PFSK-1 (cell line): ENCODE results near the gene LENG9.

ENCODE experiments used
- FOXP2 ChIP-seq: optimal IDR thresholded peaks from 2 replicates; pipeline ENCODE3; 2011; ENCODE audit warnings: borderline replicate concordance, control low read depth, inconsistent platforms; ENCODE audit not compliant: insufficient read depth; ENCODE audit errors: extremely low read length, extremely low read depth
- POLR2AphosphoS5 ChIP-seq: IDR thresholded peaks from 2 replicates; pipeline ENCODE4 v1.6.1; 2012; ENCODE audit warnings: low read depth, mild to moderate bottlenecking, control low read depth, low read length, moderate library complexity
- REST ChIP-seq, 2 experiments: IDR thresholded peaks; 2 replicates each; pipeline versions ENCODE4 v1.6.1 to v1.8.0; 2011 to 2012; ENCODE audit warnings: low read depth in 2 of 2, low read length in 2 of 2, control low read depth in 1 of 2, inconsistent platforms in 1 of 2, mild to moderate bottlenecking in 1 of 2, moderate library complexity in 1 of 2; ENCODE audit not compliant: insufficient read depth in 1 of 2
- SIN3A ChIP-seq: IDR thresholded peaks from 2 replicates; pipeline ENCODE4 v1.6.1; 2012; ENCODE audit warnings: mild to moderate bottlenecking, low read length, moderate library complexity, borderline replicate concordance; ENCODE audit not compliant: insufficient read depth
- TAF1 ChIP-seq: IDR thresholded peaks from 2 replicates; pipeline ENCODE4 v1.6.1; 2012; ENCODE audit warnings: low read length, control low read depth, borderline replicate concordance; ENCODE audit not compliant: insufficient read depth

Gene LENG9

GRCh38 chr19:54461613-54462012 lies 2.0 kb downstream of the LENG9 start:
- TF ChIP-seq FOXP2 (no peak), REST (IDR thresholded peaks at IDR 0.05; ENCODE audit: insufficient read depth in 1 of 2, low read depth in 2 of 2, low read length in 2 of 2) (no peak), TAF1 (no peak), SIN3A (no peak), POLR2AphosphoS5 (no peak)

- TF ChIP-seq REST (IDR thresholded peaks at IDR 0.05; ENCODE audit: insufficient read depth in 1 of 2, low read depth in 2 of 2, low read length in 2 of 2) (no peak), TAF1 (no peak), POLR2AphosphoS5 (no peak; the same call in 1 of the 2 replicates), FOXP2 (no peak), SIN3A (no peak)
Measured at GRCh38 chr19:54461210-54461609, 2.4 kb downstream of the LENG9 start.

GRCh38 chr19:54460230-54461005 lies 3.2 kb downstream of the LENG9 start:
- TF ChIP-seq SIN3A (no peak), TAF1 (no peak), REST (IDR thresholded peaks at IDR 0.05; ENCODE audit: insufficient read depth in 1 of 2, low read depth in 2 of 2, low read length in 2 of 2) (no peak), POLR2AphosphoS5 (no peak; the same call in 1 of the 2 replicates), FOXP2 (no peak)

- TF ChIP-seq REST (IDR thresholded peaks at IDR 0.05; ENCODE audit: insufficient read depth in 1 of 2, low read depth in 2 of 2, low read length in 2 of 2), result no peak
- no peak; the same call in none of the 2 replicates for TF ChIP-seq POLR2AphosphoS5
- TF ChIP-seq TAF1, result no peak
- TF ChIP-seq FOXP2, result no peak
- no peak for TF ChIP-seq SIN3A
Measured at GRCh38 chr19:54459282-54460229, 4.0 kb downstream of the LENG9 start.
